PC-9 (cell line): ENCODE data around the gene STH. TPM values are rescaled to one million over a fixed set of nuclear protein-coding genes. Genes with fewer than 3 reads are reported as not detected.

Experiments
- BruUV-seq: library from RNA; stranded (reverse); fragments of 400-500 nt; replicated peaks from 2 replicates; lab custom pipeline; 2021; lab: Mats Ljungman, UMichigan
- CTCF ChIA-PET: fragments of 300-600 bp; sonication (Branson Sonifier 250); formaldehyde crosslinking; loops from one replicate; lab custom pipeline; 2022; ENCODE audit warnings: antibody characterized with exemption; lab: Charles Lee
- POLR2A ChIA-PET: fragments of 300-600 bp; sonication (Branson Sonifier 250); formaldehyde crosslinking; loops from one replicate; lab custom pipeline; 2022; ENCODE audit warnings: antibody characterized with exemption; ENCODE audit not compliant: unreplicated experiment; lab: Charles Lee
- DNase-seq, 2 experiments: peaks; one replicate each; pipeline versions ENCODE4 v3.0.0 to v3.0.0-alpha.2; 2015 to 2022; ENCODE audit warnings: mixed read lengths in 1 of 2
- H2AFZ ChIP-seq: fragments of 200-600 bp; sonication (generic); 2 replicates; pipeline ENCODE4 v1.8.1; 2017; ENCODE audit warnings: antibody characterized with exemption
- H3F3A ChIP-seq: fragments of 200-600 bp; sonication (generic); 2 replicates; pipeline ENCODE4 v1.8.1; 2017; ENCODE audit warnings: antibody characterized with exemption, mild to moderate bottlenecking, low read depth; ENCODE audit not compliant: insufficient read depth
- H3K27ac ChIP-seq: fragments of 200-600 bp; sonication (generic); 2 replicates; pipeline ENCODE4 v1.6.1; 2016; ENCODE audit warnings: mixed run types
- H3K27me3 ChIP-seq: fragments of 200-600 bp; sonication (generic); 2 replicates; pipeline ENCODE4 v1.6.1; 2016; ENCODE audit warnings: low read depth, mixed run types; ENCODE audit not compliant: insufficient read depth
- H3K36me3 ChIP-seq: fragments of 200-600 bp; sonication (generic); 2 replicates; pipeline ENCODE4 v1.6.1; 2016; ENCODE audit warnings: low read depth, mixed run types
- H3K4me1 ChIP-seq: fragments of 200-600 bp; sonication (generic); replicated peaks from 2 replicates; pipeline ENCODE4 v1.6.1; 2016; ENCODE audit warnings: mixed run types; ENCODE audit not compliant: insufficient read depth
- H3K4me2 ChIP-seq: fragments of 200-600 bp; sonication (generic); 2 replicates; pipeline ENCODE4 v1.6.1; 2017; ENCODE audit warnings: mixed run types
- H3K4me3 ChIP-seq: fragments of 200-600 bp; sonication (generic); 2 replicates; pipeline ENCODE4 v1.6.1; 2016; ENCODE audit warnings: mixed run types
- H3K79me2 ChIP-seq: fragments of 200-600 bp; sonication (generic); 2 replicates; pipeline ENCODE4 v1.6.1; 2017; ENCODE audit warnings: low read depth, mixed run types
- H3K9me2 ChIP-seq: fragments of 200-600 bp; sonication (generic); 2 replicates; pipeline ENCODE4 v1.8.1; 2017; ENCODE audit warnings: mild to moderate bottlenecking; ENCODE audit not compliant: insufficient read depth
- H3K9me3 ChIP-seq: fragments of 200-600 bp; sonication (generic); 2 replicates; pipeline ENCODE4 v1.8.1; 2016; ENCODE audit warnings: low read depth; ENCODE audit not compliant: insufficient read depth
- H4K20me1 ChIP-seq: fragments of 200-600 bp; sonication (generic); 2 replicates; pipeline ENCODE4 v1.8.1; 2017; ENCODE audit not compliant: insufficient read depth
- CTCF ChIP-seq: fragments of 200-600 bp; sonication (generic); conservative IDR thresholded peaks from 2 replicates; pipeline ENCODE4 v1.6.1; 2017; ENCODE audit warnings: mixed run types, antibody characterized with exemption, mild to moderate bottlenecking, moderate library complexity
- EZH2 ChIP-seq: fragments of 200-600 bp; sonication (generic); IDR thresholded peaks from 2 replicates; pipeline ENCODE4 v1.8.0; 2017; ENCODE audit warnings: antibody characterized with exemption, low read depth
- intact Hi-C: fragments of 100-400 bp; cut with micrococcal nuclease; formaldehyde crosslinking; loops from one replicate; pipeline ENCODE4 v1.10.0; 2022; ENCODE audit not compliant: unreplicated experiment
- total RNA-seq: library from RNA; stranded (reverse); gene quantifications from 2 replicates; pipeline ENCODE4 v1.2.3, GENCODE V29; 2021

The STH gene
- total RNA-seq, 1 experiment from 2014 or later, result not detected

DNA sequence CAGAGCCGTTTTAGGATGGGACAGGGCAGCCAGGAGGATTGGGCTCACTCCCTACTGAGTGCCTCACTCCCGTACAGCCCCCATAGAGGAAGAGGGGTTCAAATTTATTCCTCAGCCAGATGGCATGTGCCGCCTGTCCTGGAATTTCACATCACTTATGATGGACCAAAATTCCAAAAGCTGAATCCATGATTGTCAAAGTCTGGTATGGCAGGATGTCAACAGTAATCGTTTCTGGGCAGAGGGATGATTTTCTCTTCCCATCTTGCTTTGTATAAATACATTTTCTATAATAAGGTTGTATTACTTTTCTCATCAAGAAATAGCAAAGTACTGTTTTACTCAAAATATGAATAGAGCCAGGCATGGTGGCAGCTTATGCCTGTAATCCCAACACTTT lies 38.7 kb upstream of the STH start:
- CTCF ChIA-PET, result no interaction called here
- H3K4me2 ChIP-seq, result no peak overlapping the region

GRCh38 chr17:45961206-45961605 lies 37.8 kb upstream of the STH start:
- POLR2A ChIA-PET, result no interaction called here

More for the DNA sequence above, 38.7 kb upstream of the STH start:
- H3K79me2 ChIP-seq, result no peaks in the 10 kb centered on the region
- no peaks in the 10 kb centered on the region for H3K9me3 ChIP-seq
- no peak overlapping the region for H2AFZ ChIP-seq
- H3K27ac ChIP-seq, result no peak overlapping the region
- no peaks in the 10 kb centered on the region for H4K20me1 ChIP-seq
- no peak overlapping the region for H3K4me3 ChIP-seq
- no peaks in the 10 kb centered on the region for H3K36me3 ChIP-seq
- BruUV-seq, result no TSS peak
- H3K9me2 ChIP-seq, result no peaks in the 10 kb centered on the region
- H3K4me1 ChIP-seq, result no peaks in the 10 kb centered on the region
- no peak for TF ChIP-seq EZH2
- TF ChIP-seq CTCF, result no peak
- intact Hi-C loops, result no loop called here
- POLR2A ChIA-PET, result no interaction called here
- H3F3A ChIP-seq, result no peaks in the 10 kb centered on the region
- no peak for DNase-seq
- H3K27me3 ChIP-seq, result peaks cover 10% of the 10 kb centered on the region

DNA sequence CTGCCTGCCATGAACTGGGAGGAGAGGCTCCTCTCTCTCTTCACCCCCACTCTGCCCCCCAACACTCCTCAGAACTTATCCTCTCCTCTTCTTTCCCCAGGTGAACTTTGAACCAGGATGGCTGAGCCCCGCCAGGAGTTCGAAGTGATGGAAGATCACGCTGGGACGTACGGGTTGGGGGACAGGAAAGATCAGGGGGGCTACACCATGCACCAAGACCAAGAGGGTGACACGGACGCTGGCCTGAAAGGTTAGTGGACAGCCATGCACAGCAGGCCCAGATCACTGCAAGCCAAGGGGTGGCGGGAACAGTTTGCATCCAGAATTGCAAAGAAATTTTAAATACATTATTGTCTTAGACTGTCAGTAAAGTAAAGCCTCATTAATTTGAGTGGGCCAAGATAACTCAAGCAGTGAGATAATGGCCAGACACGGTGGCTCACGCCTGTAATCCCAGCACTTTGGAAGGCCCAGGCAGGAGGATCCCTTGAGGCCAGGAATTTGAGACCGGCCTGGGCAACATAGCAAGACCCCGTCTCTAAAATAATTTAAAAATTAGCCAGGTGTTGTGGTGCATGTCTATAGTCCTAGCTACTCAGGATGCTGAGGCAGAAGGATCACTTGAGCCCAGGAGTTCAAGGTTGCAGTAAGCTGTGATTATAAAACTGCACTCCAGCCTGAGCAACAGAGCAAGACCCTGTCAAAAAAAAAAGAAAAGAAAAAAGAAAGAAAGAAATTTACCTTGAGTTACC lies 36.7 kb upstream of the STH start:
- no peak for DNase-seq
- intact Hi-C loops, result no loop called here
- Histone ChIP-seq H3K4me1 (no peaks in the 10 kb centered on the region), H3K4me2 (no peak overlapping the region), H3K36me3 (no peaks in the 10 kb centered on the region), H3K4me3 (no peak overlapping the region), H3K27ac (no peak overlapping the region), H2AFZ (no peak overlapping the region), H3K27me3 (peaks cover 28% of the 10 kb centered on the region), H3K79me2 (no peaks in the 10 kb centered on the region), H4K20me1 (no peaks in the 10 kb centered on the region), H3F3A (no peaks in the 10 kb centered on the region), H3K9me3 (no peaks in the 10 kb centered on the region), H3K9me2 (no peaks in the 10 kb centered on the region)
- CTCF ChIA-PET, result no interaction called here
- TF ChIP-seq EZH2 (no peak), CTCF (no peak)
- BruUV-seq, result no TSS peak
- POLR2A ChIA-PET, result no interaction called here

More at GRCh38 chr17:45961206-45961605, 37.8 kb upstream of the STH start:
- Histone ChIP-seq H3K36me3 (no peaks in the 10 kb centered on the region), H3K4me1 (no peaks in the 10 kb centered on the region), H3K27ac (no peak overlapping the region), H3F3A (no peaks in the 10 kb centered on the region), H3K9me3 (no peaks in the 10 kb centered on the region), H3K4me2 (no peak overlapping the region), H3K4me3 (no peak overlapping the region), H3K79me2 (no peaks in the 10 kb centered on the region), H3K27me3 (peaks cover 17% of the 10 kb centered on the region), H4K20me1 (no peaks in the 10 kb centered on the region), H2AFZ (no peak overlapping the region), H3K9me2 (no peaks in the 10 kb centered on the region)
- CTCF ChIA-PET, result no interaction called here
- intact Hi-C loops, result no loop called here
- TF ChIP-seq CTCF, result no peak
- no peak for TF ChIP-seq EZH2
- BruUV-seq, result no TSS peak
- DNase-seq, result no peak
